HG03064 (cell line): ENCODE data around the gene STRA6.

ENCODE experiments used
- ATAC-seq: cut with Tn5 transposase; IDR thresholded peaks from one replicate; pipeline ENCODE4 v1.9.1; 2021; ENCODE audit warnings: low read depth; ENCODE audit not compliant: unreplicated experiment

STRA6 gene

GRCh38 chr15:74227968-74228722 lies 25.6 kb upstream of the STRA6 start:
- no peak for ATAC-seq

GRCh38 chr15:74226761-74227540 lies 24.4 kb upstream of the STRA6 start:
- no peak for ATAC-seq

GRCh38 chr15:74225928-74226327 lies 23.3 kb upstream of the STRA6 start:
- no peak for ATAC-seq

- ATAC-seq, result no peak
Observed at GRCh38 chr15:74222240-74223119, 19.9 kb upstream of the STRA6 start.

- no peak for ATAC-seq
Observed at GRCh38 chr15:74221399-74222239, 19.0 kb upstream of the STRA6 start.

GRCh38 chr15:74220475-74221248 lies 18.1 kb upstream of the STRA6 start:
- no peak for ATAC-seq

GRCh38 chr15:74217907-74218885 lies 15.6 kb upstream of the STRA6 start:
- ATAC-seq, result no peak

GRCh38 chr15:74216949-74217348 lies 14.4 kb upstream of the STRA6 start:
- ATAC-seq, result no peak

GRCh38 chr15:74215958-74216357 lies 13.4 kb upstream of the STRA6 start:
- ATAC-seq, result no peak

- ATAC-seq, result no peak
Observed at GRCh38 chr15:74214324-74215021, 11.9 kb upstream of the STRA6 start.

GRCh38 chr15:74213858-74214284 lies 11.3 kb upstream of the STRA6 start:
- ATAC-seq, result no peak

GRCh38 chr15:74212494-74212893 lies 9.9 kb upstream of the STRA6 start:
- ATAC-seq, result no peak

GRCh38 chr15:74211656-74212055 lies 9.1 kb upstream of the STRA6 start:
- ATAC-seq, result no peak

GRCh38 chr15:74210729-74211128 lies 8.1 kb upstream of the STRA6 start:
- no peak for ATAC-seq

- ATAC-seq, result no peak
Observed at GRCh38 chr15:74209997-74210671, 7.5 kb upstream of the STRA6 start.

- no peak for ATAC-seq
Observed at GRCh38 chr15:74209560-74209958, 7.0 kb upstream of the STRA6 start.
